PC-3 (cell line): ENCODE results near the gene ROS1. TPM values are rescaled to one million over a fixed set of nuclear protein-coding genes. Genes with fewer than 3 reads are reported as not detected.
A peak's percentile ranks its signal among the peaks of the same experiment; 100 is the strongest.

ENCODE experiments used
- ATAC-seq: fragments of 200-7000 bp; cut with Tn5 transposase; 2 replicates; pipeline ENCODE4 v1.9.1; 2020; ENCODE audit warnings: mild to moderate bottlenecking, moderate library complexity
- BruUV-seq: library from RNA; stranded (reverse); fragments of 400-500 nt; replicated peaks from 2 replicates; lab custom pipeline; 2021; lab: Mats Ljungman, UMichigan
- CTCF ChIA-PET: fragments of 300-600 bp; sonication (Branson Sonifier 250); formaldehyde crosslinking; loops from one replicate; lab custom pipeline; 2022; ENCODE audit warnings: antibody characterized with exemption; lab: Charles Lee
- POLR2A ChIA-PET: fragments of 300-600 bp; sonication (Branson Sonifier 250); formaldehyde crosslinking; loops from one replicate; lab custom pipeline; 2022; ENCODE audit warnings: antibody characterized with exemption; ENCODE audit not compliant: unreplicated experiment; lab: Charles Lee
- DNase-seq: peaks from one replicate; pipeline ENCODE4 v3.0.0-alpha.2; 2015
- H2AFZ ChIP-seq: fragments of 300-600 bp; sonication (generic); 2 replicates; pipeline ENCODE4 v1.6.0; 2016; ENCODE audit warnings: antibody characterized with exemption, low read length
- H3F3A ChIP-seq: fragments of 300-600 bp; sonication (generic); one replicate; pipeline ENCODE4 v1.6.0; 2017; ENCODE audit warnings: antibody characterized with exemption, low read length, control low read depth, mild to moderate bottlenecking; ENCODE audit not compliant: unreplicated experiment
- H3K27ac ChIP-seq: fragments of 300-600 bp; sonication (generic); 2 replicates; pipeline ENCODE4 v1.5.1; 2016; ENCODE audit warnings: mild to moderate bottlenecking, low read length
- H3K27me3 ChIP-seq: fragments of 300-600 bp; sonication (generic); 2 replicates; pipeline ENCODE4 v1.6.1; 2016; ENCODE audit warnings: low read length, mixed read lengths
- H3K36me3 ChIP-seq: fragments of 300-600 bp; sonication (generic); 2 replicates; pipeline ENCODE4 v1.6.1; 2016; ENCODE audit warnings: low read depth, mixed run types, low read length, mixed read lengths
- H3K4me1 ChIP-seq: fragments of 300-600 bp; sonication (generic); 2 replicates; pipeline ENCODE4 v1.5.1; 2016; ENCODE audit warnings: low read length; ENCODE audit not compliant: insufficient read depth
- H3K4me2 ChIP-seq: fragments of 300-600 bp; sonication (generic); 2 replicates; pipeline ENCODE4 v1.6.0; 2016; ENCODE audit warnings: low read length
- H3K4me3 ChIP-seq: fragments of 300-600 bp; sonication (generic); 2 replicates; pipeline ENCODE4 v1.5.1; 2016; ENCODE audit warnings: mild to moderate bottlenecking, low read length, mixed read lengths
- H3K79me2 ChIP-seq: fragments of 300-600 bp; sonication (generic); 2 replicates; pipeline ENCODE4 v1.6.1; 2017; ENCODE audit warnings: low read length, mixed read lengths
- H3K9ac ChIP-seq: fragments of 300-600 bp; sonication (generic); 2 replicates; pipeline ENCODE4 v1.6.0; 2016; ENCODE audit warnings: mild to moderate bottlenecking, low read length
- H3K9me2 ChIP-seq: fragments of 300-600 bp; sonication (generic); replicated peaks from 2 replicates; pipeline ENCODE4 v1.6.1; 2016; ENCODE audit warnings: mixed run types, low read length, mixed read lengths
- H3K9me3 ChIP-seq: fragments of 300-600 bp; sonication (generic); 2 replicates; pipeline ENCODE4 v1.6.1; 2016; ENCODE audit warnings: low read length, mixed read lengths
- H4K20me1 ChIP-seq: fragments of 300-600 bp; sonication (generic); 2 replicates; pipeline ENCODE4 v1.6.1; 2016; ENCODE audit warnings: low read length, mixed read lengths
- EZH2 ChIP-seq: fragments of 300-600 bp; sonication (generic); IDR thresholded peaks from one replicate; pipeline ENCODE4 v1.6.1; 2017; ENCODE audit warnings: antibody characterized with exemption, mild to moderate bottlenecking, low read length; ENCODE audit not compliant: unreplicated experiment
- EZH2phosphoT487 ChIP-seq: fragments of 300-600 bp; sonication (generic); IDR thresholded peaks from 2 replicates; pipeline ENCODE4 v1.6.1; 2018; ENCODE audit warnings: mild to moderate bottlenecking, antibody characterized with exemption, low read length, borderline replicate concordance
- intact Hi-C: fragments of 100-400 bp; cut with micrococcal nuclease; formaldehyde crosslinking; loops from 2 replicates; pipeline ENCODE4 v1.9.0; 2023
- total RNA-seq: library from RNA; depleted of rRNA; stranded (reverse); fragments of >200 nt; gene quantifications from 2 replicates; pipeline ENCODE4 v1.2.3, GENCODE V29; 2014
- TF ChIP-seq, protein P1 (sequence below): fragments of 300-600 bp; sonication (generic); conservative IDR thresholded peaks from 2 replicates; pipeline ENCODE4 v1.5.1; 2017; ENCODE audit warnings: antibody characterized with exemption, low read depth, mild to moderate bottlenecking, low read length

ROS1 gene
- total RNA-seq, 1 experiment from 2014 or later = 0.07 TPM

DNA sequence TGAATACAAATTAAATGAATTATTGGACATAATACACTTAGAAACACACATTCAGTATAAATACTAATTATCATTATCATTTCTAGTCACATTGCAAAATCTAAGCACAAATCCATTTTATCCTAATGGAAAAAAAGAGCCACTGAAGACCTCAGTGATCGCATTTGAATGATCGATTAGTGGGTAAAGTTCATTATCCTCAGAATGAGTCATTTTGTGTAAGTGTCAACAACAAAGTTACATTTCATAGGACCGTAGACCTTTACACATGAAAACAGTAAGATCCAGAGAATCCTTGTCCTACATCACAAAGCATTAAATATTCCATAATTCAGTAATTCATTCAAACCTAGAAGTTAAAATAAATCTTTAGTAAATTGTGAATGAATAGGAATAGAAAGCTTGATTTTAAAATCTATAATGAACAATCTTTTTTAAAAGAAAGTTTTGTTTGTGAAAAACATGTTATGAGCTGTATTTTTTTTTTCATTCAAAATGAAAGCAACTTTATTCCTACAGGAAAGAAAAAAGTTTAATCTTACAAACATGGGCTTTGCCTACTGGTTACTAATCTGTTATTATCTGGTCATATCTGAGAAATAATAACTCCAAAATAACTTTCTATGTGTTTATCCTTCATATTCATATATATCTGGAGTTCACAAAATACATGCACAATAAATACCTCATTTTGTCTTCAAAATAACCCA is 33.7 kb downstream of the ROS1 start:
- Histone ChIP-seq H4K20me1 (no peaks in the 10 kb centered on the region), H2AFZ (no peak overlapping the region), H3K4me2 (no peak overlapping the region), H3K9ac (no peak overlapping the region), H3K36me3 (no peaks in the 10 kb centered on the region), H3K27me3 (no peaks in the 10 kb centered on the region), H3F3A (no peaks in the 10 kb centered on the region), H3K79me2 (no peaks in the 10 kb centered on the region), H3K9me3 (no peaks in the 10 kb centered on the region), H3K27ac (no peak overlapping the region), H3K9me2 (no peaks in the 10 kb centered on the region), H3K4me1 (peaks cover 48% of the 10 kb centered on the region), H3K4me3 (no peak overlapping the region)
- CTCF ChIA-PET = no interaction called here
- no peak for DNase-seq
- TF ChIP-seq, protein P1, sequence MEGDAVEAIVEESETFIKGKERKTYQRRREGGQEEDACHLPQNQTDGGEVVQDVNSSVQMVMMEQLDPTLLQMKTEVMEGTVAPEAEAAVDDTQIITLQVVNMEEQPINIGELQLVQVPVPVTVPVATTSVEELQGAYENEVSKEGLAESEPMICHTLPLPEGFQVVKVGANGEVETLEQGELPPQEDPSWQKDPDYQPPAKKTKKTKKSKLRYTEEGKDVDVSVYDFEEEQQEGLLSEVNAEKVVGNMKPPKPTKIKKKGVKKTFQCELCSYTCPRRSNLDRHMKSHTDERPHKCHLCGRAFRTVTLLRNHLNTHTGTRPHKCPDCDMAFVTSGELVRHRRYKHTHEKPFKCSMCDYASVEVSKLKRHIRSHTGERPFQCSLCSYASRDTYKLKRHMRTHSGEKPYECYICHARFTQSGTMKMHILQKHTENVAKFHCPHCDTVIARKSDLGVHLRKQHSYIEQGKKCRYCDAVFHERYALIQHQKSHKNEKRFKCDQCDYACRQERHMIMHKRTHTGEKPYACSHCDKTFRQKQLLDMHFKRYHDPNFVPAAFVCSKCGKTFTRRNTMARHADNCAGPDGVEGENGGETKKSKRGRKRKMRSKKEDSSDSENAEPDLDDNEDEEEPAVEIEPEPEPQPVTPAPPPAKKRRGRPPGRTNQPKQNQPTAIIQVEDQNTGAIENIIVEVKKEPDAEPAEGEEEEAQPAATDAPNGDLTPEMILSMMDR = no peak
- no peak for TF ChIP-seq EZH2phosphoT487
- TF ChIP-seq EZH2 = no peak
- no peak for ATAC-seq
- no TSS peak for BruUV-seq
- POLR2A ChIA-PET = interaction anchor here (0.6 kb wide), 1 partner anchor 43 kb away, joined by 5 read pairs; no protein-coding TSS in a partner anchor
- intact Hi-C loops = no loop called here

DNA sequence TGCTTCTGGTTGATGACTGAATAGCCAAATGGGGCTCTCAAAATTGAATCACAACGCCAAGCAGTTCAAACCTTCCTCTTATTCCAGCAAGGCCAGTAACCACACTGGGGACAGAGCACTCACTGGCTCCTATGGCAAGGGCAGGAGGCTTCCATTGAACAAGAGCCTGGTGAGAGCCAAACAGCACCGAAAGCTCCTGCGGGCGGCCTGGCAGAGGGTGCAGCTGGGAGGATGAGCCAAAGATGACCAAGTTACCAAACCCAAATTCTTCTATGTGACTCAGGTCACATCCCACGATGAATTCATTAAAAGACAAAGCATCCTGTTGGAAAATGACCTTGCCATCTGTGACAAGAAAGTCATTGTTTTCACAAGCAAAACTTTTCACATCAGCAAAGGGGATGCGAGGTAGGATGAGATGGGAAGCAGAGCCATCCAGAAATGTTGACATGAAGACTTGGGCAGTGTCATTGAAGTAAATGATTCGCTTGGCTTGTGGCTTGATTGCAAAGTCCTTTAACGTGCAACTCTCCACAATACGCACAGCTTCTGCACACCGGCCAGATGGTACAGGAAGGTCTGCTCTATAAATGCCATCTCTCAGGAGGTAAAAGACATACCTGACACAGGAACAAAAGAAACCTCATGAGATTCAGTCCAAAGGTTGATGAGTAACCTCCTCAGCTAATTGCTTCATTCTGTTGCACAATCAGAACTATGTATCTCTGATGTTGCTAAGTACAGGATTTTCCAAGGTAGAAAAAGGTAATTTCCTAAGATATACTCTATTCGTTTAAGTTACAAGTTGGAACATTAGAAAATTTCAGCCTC is 36.3 kb downstream of the ROS1 start:
- Histone ChIP-seq H3K4me2 (peak overlapping the region; percentile 76), H2AFZ (peak overlapping the region; percentile 53), H3F3A (no peaks in the 10 kb centered on the region), H3K4me3 (peak overlapping the region; percentile 31; the same call in 1 of the 2 replicates), H3K27ac (peak overlapping the region; percentile 90), H3K79me2 (no peaks in the 10 kb centered on the region), H3K9me3 (no peaks in the 10 kb centered on the region), H3K36me3 (no peaks in the 10 kb centered on the region), H3K27me3 (no peaks in the 10 kb centered on the region), H3K9me2 (no peaks in the 10 kb centered on the region), H3K9ac (peak overlapping the region; percentile 49), H3K4me1 (peaks cover 58% of the 10 kb centered on the region), H4K20me1 (no peaks in the 10 kb centered on the region)
- ChIA-PET CTCF (no interaction called here), POLR2A (interaction anchor here (0.6 kb wide), 1 partner anchor 13 kb away, joined by 11 read pairs; no protein-coding TSS in a partner anchor)
- TF ChIP-seq EZH2 (no peak), EZH2phosphoT487 (no peak)
- TF ChIP-seq, protein P1 = no peak
- intact Hi-C loops = loop anchor here (2.0 to 5.0 kb wide), 2 partner anchors 59 to 158 kb away; no protein-coding TSS in a partner anchor
- BruUV-seq = no TSS peak
- DNase-seq (peak; percentile 89), ATAC-seq (peak; percentile 68)
